ENCODE data around the gene RARA. TPM values are rescaled to one million over a fixed set of nuclear protein-coding genes. Genes with fewer than 3 reads are reported as not detected.
A peak's percentile ranks its signal among the peaks of the same experiment; 100 is the strongest.
"Not testable (repeated sequence)": the region's sequence is repeated elsewhere in the genome, so short reads cannot be mapped to it uniquely, and the experiment has no call there.

Gene RARA
- total RNA-seq, 4 donors from 2014 or later, result 26.7 to 61.5 (median 35.9) TPM

DNA sequence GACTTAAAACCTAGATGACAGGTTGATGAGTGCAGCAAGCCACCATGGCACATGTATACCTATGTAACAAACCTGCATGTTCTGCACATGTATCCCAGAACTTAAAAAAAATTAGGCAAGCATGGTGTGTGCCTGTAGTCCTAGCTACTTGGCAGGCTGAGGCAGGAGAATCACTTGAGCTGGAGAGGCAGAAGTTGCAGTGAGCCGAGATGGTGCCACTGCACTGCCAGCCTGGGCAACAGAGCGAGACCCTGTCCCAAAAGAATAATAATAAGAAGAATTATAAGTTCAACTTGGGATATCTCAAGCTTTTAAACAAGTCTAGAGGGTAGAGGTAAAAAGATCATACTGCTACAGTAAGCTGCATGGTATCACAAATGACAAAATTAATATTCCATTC is 11.5 kb upstream of the RARA start:
- TF ChIP-seq, protein P1, sequence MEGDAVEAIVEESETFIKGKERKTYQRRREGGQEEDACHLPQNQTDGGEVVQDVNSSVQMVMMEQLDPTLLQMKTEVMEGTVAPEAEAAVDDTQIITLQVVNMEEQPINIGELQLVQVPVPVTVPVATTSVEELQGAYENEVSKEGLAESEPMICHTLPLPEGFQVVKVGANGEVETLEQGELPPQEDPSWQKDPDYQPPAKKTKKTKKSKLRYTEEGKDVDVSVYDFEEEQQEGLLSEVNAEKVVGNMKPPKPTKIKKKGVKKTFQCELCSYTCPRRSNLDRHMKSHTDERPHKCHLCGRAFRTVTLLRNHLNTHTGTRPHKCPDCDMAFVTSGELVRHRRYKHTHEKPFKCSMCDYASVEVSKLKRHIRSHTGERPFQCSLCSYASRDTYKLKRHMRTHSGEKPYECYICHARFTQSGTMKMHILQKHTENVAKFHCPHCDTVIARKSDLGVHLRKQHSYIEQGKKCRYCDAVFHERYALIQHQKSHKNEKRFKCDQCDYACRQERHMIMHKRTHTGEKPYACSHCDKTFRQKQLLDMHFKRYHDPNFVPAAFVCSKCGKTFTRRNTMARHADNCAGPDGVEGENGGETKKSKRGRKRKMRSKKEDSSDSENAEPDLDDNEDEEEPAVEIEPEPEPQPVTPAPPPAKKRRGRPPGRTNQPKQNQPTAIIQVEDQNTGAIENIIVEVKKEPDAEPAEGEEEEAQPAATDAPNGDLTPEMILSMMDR (IDR thresholded peaks at IDR 0.05), result no peak
- no peak for DNase-seq (ENCODE audit: low spot score)
- no peak for ATAC-seq (ENCODE audit: low FRiP score)

DNA sequence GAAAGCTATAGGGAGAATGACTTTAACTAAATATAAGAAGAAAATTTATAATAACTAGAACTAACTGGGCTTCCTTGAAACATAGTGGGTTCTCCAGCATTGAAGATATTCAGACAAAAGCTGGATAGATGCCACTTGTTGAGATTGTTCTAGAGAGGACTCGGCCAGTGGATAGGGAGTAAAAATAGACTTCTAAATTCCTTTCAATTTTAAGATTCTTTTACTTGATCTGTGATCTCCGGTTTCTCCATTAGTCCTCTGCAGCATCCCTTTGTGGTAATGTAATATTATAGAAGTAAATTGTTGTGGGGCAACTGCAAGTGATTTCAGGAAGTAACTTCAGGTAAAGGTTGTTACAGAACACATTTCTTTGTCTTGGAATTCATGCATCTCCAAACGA is 10.3 kb upstream of the RARA start:
- no peak for ATAC-seq (ENCODE audit: low FRiP score)
- no peak for DNase-seq (ENCODE audit: low spot score)
- TF ChIP-seq, protein P1 (IDR thresholded peaks at IDR 0.05), result no peak

DNA sequence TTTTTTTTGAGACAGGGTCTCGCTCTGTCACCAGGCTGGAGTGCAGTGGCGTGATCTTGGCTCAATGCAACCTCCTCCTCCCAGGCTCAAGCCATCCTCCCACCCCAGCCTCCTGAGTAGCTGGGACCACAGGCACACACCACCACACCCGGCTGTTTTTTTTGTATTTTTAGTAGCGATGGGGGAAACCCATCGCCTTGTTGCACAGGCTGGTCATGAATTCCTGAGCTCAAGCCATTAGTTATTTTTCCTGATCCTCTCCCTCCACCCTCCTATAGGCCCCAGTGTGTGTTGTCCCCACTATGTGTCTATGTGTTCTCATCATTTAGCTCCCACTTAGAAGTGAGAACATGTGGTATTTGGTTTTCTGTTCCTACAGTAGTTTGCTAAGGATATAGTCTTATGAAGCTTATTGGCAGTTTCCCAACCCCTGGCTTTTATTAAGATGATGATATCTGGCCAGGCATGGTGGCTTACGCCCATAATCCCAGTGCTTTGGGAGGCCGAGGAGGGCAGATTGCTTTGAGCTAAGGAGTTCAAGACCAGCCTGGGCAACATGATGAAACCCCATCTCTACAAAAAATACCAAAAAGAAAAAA is 9.7 kb upstream of the RARA start:
- ATAC-seq (ENCODE audit: low FRiP score); DNase-seq (ENCODE audit: low spot score): not testable (repeated sequence)

DNA sequence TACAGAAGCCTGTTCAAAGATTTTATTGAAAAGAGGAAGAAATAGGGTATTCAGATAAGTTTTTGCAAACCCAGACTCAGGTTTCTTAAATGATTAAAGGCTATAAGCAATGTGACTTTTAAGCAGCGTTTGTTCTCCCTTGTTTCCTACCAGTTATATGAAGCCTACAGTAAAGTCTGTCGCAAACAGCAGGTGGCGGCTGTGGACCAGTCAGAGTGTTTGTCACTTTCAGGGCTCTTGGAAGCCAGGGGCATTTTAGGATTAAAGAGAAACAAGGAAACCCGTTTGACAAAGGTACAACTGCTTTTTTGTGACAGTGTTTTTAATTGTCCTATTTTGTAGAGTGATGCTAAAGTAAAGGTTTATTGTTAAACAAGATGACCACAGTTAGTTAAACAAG is 7.7 kb upstream of the RARA start:
- TF ChIP-seq, protein P1 (IDR thresholded peaks at IDR 0.05), result no peak
- DNase-seq (ENCODE audit: low spot score) (no peak), ATAC-seq (ENCODE audit: low FRiP score) (no peak)

DNA sequence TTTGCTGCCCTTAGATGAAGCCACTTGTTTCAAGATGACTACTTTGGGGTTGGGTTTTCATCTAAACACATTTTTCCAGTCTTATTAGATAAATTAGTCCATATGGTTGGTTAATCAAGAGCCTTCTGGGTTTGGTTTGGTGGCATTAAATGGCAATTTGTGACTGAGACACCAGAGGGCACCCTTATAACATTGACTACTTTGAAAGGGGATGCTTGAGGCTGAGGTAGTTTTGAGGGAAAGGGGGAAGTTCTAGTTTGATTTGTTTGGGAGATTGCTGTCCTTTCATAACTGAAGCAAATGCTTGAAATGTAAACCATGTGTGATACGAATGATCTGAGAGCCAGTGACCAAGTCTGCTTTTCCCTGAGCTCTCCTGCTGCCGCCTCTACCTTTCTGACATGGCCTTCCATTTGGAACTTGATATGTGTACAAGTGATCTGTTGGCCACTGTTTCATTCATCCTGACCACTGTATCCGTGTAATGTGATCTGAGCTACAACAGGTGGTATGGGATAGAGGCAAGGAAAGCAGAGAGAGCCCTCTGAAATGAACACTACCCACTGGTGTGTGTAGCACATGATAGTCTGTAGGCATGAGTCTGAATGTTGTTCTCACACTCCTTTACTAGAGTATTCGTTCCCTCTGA is 5.8 kb upstream of the RARA start:
- TF ChIP-seq, protein P1 (IDR thresholded peaks at IDR 0.05), result peak in 1 of 3 donors; percentile 56
- DNase-seq (ENCODE audit: low spot score), result no peak
- no peak for ATAC-seq (ENCODE audit: low FRiP score)

DNA sequence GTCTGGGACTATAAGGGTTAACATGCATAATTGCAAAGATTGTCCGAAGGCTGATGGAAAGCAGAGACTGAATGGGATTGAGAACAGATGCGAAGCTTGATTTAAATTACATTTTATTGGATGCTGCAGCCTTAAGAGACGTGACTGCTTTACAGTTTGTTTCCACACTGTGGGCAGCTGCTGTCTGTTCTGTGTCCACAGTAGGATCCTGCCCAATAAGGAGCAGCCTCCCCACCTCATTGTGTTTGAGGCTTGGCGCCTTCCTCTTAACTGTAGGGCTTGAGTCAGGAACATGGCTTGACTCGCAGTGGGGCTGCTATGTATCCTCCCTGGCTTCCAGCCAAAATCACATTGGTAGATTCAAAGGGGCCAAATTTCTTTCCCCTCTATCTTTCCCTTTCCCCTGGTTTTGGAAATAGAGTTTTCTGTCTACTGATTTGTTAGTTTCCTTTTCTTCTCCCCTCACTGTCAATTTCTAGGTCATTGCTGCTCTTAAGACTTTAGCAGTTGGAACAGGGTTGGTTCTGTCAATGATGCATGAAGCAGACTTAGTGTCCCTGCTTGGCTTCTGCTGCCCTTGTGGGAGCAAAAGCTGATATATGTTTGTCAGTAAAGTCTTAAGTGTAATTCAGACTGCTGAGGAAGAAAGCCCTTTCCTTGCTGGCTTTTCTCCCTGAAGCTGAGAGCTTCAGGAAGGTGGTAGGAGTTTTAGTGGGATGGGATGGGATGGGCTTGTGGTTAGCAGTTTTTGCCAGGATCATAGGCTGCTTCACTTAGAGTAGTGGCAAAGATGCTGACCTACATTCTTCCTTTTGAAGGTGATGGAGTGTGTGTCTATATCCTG is 5.0 kb upstream of the RARA start:
- ATAC-seq (ENCODE audit: low FRiP score) (no peak), DNase-seq (ENCODE audit: low spot score) (no peak)
- TF ChIP-seq, protein P1 (IDR thresholded peaks at IDR 0.05), result no peak

DNA sequence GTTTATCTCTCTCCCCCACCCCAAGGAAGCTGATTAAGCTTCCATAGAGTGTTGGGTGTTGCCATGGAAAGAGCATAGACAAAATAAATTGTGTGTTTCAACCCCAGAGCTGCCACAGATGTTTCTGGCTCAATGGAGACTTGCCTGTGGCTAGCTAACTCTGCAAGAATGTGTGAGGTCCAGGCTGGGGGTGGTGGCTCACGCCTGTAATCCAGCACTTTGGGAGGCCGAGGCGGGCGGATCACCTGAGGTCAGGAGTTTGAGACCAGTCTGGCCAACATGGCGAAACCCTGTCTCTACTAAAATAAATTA is 4.5 kb upstream of the RARA start:
- not testable (repeated sequence) for DNase-seq (ENCODE audit: low spot score); ATAC-seq (ENCODE audit: low FRiP score)

DNA sequence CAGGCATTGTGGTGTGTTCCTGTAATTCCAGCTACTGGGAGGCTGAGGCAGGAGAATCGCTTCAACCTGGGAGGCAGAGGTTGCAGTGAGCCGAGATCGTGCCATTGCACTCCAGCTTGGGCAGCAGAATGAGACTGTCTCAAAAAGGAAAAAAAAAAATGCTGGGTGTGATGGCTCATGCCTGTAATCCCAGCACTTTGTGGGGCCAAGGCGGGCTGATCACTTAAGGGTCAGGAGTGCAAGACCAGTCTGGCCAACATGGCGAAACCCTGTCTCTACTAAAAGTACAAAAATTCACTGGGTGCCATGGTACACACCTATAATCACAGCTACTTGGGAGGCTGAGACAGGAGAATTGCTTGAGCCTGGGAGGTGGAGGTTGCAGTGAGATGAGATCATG is 4.1 kb upstream of the RARA start:
- not testable (repeated sequence) for ATAC-seq (ENCODE audit: low FRiP score); DNase-seq (ENCODE audit: low spot score)

All from omental fat pad (tissue), 4 donors.